Measurements from ENCODE around the gene RNF19B.
"Not testable (repeated sequence)": the region's sequence is repeated elsewhere in the genome, so short reads cannot be mapped to it uniquely, and the experiment has no call there.

The RNF19B gene

DNA sequence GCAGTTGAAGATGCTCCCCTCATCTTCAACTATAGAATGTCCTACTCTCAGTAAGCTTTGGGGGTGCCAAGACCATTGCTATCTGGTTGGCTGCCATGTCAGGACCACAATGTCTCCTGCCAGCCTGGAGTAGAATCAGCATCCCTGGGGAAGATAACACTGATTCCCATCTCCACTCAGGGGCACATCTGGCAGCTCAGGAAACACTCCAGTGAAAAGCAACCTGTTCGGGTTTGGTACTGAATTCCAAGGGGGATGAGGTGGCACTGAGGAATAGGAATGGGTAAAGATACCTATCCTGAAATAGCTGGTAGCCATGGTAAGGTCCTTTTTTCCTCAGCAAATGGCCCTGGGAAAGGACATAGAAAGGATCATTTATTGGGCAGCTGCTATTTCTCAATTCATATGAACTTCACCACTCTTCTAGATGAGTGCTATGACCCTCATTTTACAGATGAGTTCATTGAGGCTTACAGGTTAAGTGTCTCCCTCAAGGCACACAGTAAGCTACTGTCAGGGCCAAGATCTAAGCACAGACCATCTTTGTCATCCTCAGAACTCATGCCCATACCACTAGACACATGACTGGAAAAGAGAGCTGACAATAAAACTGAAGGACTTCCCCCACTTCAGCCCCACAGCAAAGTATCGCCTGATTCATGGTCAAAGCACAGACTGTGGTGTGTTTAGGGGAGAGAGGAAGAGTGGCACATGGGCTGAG lies 40.7 kb upstream of the RNF19B start:
- peaks cover 12% of the 10 kb centered on the region; the same call in 1 of the 2 replicates for H3K36me3 ChIP-seq (ENCODE audit: insufficient read depth, low read length)
- no peaks in the 10 kb centered on the region for H3K27me3 ChIP-seq (ENCODE audit: insufficient read depth, low read length)
- no peak overlapping the region for H2AFZ ChIP-seq (ENCODE audit: low read length, unreplicated experiment)
- H3K79me2 ChIP-seq (ENCODE audit: control insufficient read depth, insufficient read depth, low read length, unreplicated experiment), result no peaks in the 10 kb centered on the region
- peaks cover 22% of the 10 kb centered on the region for H3K4me1 ChIP-seq (ENCODE audit: control insufficient read depth, insufficient read depth, low read length, unreplicated experiment)
- H3K4me3 ChIP-seq (ENCODE audit: low read depth, low read length), result no peak overlapping the region
- H3K27ac ChIP-seq (ENCODE audit: low read depth, low read length), result peak overlapping the region; percentile 38; the same call in 1 of the 2 replicates

DNA sequence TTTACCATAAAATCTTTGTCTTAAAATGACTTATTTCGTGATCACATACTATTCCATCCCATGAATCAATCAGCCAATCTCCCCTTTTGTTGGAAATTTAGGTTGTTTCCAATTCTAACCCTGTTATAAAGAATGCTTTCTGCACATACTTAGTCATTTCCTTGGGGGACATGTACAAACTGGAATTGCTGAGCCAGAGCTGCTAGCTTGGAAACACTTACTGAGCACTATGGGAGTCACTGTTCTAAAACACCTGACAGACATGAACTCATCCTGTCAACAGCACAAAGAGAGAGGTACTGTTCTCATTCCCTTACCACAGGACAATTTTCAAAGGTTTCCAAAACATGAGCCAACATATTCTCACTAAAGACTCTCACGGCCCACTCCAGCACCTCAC lies 40.0 kb upstream of the RNF19B start:
- Histone ChIP-seq H3K4me3 (ENCODE audit: low read depth, low read length) (no peak overlapping the region), H2AFZ (ENCODE audit: low read length, unreplicated experiment) (no peak overlapping the region), H3K27ac (ENCODE audit: low read depth, low read length) (peak overlapping the region; percentile 38; the same call in 1 of the 2 replicates), H3K79me2 (ENCODE audit: control insufficient read depth, insufficient read depth, low read length, unreplicated experiment) (no peaks in the 10 kb centered on the region), H3K36me3 (ENCODE audit: insufficient read depth, low read length) (peaks cover 12% of the 10 kb centered on the region; the same call in 1 of the 2 replicates), H3K4me1 (ENCODE audit: control insufficient read depth, insufficient read depth, low read length, unreplicated experiment) (peaks cover 22% of the 10 kb centered on the region), H3K27me3 (ENCODE audit: insufficient read depth, low read length) (no peaks in the 10 kb centered on the region)

DNA sequence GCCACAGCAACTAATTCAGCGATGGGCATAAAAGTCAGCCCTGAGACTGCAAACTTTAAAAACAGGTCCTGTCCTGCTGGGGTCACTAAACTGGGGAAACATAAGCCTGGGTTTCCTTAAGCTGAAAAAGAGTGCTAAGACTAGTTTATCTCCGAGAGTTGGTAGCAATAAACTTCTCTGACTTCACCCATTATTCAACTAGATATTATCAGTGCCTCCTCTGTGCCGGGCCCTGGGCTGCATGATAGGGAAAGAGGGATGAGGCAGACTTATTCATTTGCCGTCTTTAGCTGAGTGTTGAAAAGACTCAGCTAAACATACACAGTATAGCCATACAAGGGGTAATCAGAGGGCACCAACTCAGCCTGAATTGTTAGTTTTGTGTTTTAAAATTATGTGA lies 39.0 kb upstream of the RNF19B start:
- Histone ChIP-seq H3K4me3 (ENCODE audit: low read depth, low read length) (no peak overlapping the region), H3K27ac (ENCODE audit: low read depth, low read length) (no peak overlapping the region), H3K4me1 (ENCODE audit: control insufficient read depth, insufficient read depth, low read length, unreplicated experiment) (peaks cover 28% of the 10 kb centered on the region), H3K36me3 (ENCODE audit: insufficient read depth, low read length) (peaks cover 12% of the 10 kb centered on the region; the same call in 1 of the 2 replicates), H2AFZ (ENCODE audit: low read length, unreplicated experiment) (no peak overlapping the region), H3K27me3 (ENCODE audit: insufficient read depth, low read length) (no peaks in the 10 kb centered on the region), H3K79me2 (ENCODE audit: control insufficient read depth, insufficient read depth, low read length, unreplicated experiment) (no peaks in the 10 kb centered on the region)

DNA sequence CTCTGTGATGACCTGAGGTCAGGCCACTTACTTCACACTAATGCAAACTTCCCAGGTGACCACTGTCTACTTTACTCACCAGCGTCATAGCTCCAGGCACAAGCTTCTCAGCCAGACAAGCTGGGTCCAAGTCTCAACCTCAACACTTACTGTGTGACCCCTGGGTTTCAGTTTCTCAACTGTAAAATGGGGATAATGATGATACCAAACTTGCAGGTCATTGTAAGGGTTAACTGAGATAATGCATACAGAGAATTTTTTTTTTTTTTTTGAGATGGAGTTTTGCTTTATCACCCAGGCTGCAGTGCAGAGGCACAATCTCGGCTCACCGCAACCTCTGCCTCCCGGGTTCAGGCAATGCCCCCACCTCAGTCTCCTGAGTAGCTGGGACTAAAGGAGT lies 37.4 kb upstream of the RNF19B start:
- Histone ChIP-seq H3K27me3 (ENCODE audit: insufficient read depth, low read length) (no peaks in the 10 kb centered on the region), H3K4me1 (ENCODE audit: control insufficient read depth, insufficient read depth, low read length, unreplicated experiment) (peaks cover 37% of the 10 kb centered on the region), H3K79me2 (ENCODE audit: control insufficient read depth, insufficient read depth, low read length, unreplicated experiment) (no peaks in the 10 kb centered on the region), H3K36me3 (ENCODE audit: insufficient read depth, low read length) (no peaks in the 10 kb centered on the region), H2AFZ (ENCODE audit: low read length, unreplicated experiment) (no peak overlapping the region), H3K4me3 (ENCODE audit: low read depth, low read length) (no peak overlapping the region), H3K27ac (ENCODE audit: low read depth, low read length) (no peak overlapping the region)

DNA sequence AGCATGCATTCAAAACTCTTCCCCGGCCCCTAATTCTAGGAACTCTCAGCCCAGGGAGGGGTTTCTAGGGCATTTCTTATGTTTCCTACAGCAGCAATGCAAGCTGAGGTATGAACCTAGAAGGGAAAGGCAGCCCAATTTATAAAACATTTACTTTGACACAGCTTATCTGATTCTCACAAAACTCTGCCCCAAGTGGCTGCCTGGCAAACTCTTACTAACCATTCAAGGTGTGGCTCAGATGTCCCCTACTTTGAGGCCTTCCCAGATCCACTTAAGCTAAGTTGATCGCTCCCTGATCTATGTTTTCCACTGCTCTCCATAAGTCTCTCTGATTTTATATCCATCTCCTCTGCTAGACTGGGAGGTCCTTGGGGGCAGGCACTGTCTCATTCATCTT lies 36.7 kb upstream of the RNF19B start:
- peaks cover 39% of the 10 kb centered on the region for H3K4me1 ChIP-seq (ENCODE audit: control insufficient read depth, insufficient read depth, low read length, unreplicated experiment)
- no peak overlapping the region for H3K4me3 ChIP-seq (ENCODE audit: low read depth, low read length)
- H2AFZ ChIP-seq (ENCODE audit: low read length, unreplicated experiment), result no peak overlapping the region
- H3K36me3 ChIP-seq (ENCODE audit: insufficient read depth, low read length), result no peaks in the 10 kb centered on the region
- no peaks in the 10 kb centered on the region for H3K79me2 ChIP-seq (ENCODE audit: control insufficient read depth, insufficient read depth, low read length, unreplicated experiment)
- no peaks in the 10 kb centered on the region for H3K27me3 ChIP-seq (ENCODE audit: insufficient read depth, low read length)
- H3K27ac ChIP-seq (ENCODE audit: low read depth, low read length), result no peak overlapping the region

DNA sequence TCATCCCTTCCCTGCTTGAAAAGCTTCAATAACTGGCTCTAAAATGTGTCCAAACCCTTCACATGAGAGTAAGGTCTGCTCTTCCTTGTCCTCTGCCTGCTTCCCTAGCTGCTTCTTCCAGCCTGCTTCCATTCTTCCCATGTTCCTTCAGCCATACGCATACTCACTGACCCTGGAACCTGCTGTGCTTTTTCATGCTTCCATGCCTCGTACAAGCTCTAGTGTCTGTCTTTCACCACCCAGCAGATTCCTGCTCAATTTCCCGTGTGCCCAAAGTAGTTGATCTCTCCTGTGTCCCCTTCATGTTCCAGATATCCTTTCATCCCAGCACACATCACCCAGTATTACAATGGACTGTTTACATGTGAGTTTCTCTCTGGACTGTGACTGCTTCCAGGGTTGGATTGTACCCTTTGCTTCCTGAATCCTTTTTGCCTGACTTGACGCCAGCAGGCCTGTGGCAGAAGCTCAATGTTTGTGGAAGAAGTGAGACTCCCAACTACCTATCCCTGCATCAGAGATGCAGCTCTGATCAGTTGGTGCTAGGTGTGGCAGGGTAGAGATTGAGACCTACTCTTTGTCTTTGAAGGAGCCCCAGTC lies 35.9 kb upstream of the RNF19B start:
- H2AFZ ChIP-seq (ENCODE audit: low read length, unreplicated experiment), result no peak overlapping the region
- H3K27ac ChIP-seq (ENCODE audit: low read depth, low read length), result no peak overlapping the region
- H3K4me1 ChIP-seq (ENCODE audit: control insufficient read depth, insufficient read depth, low read length, unreplicated experiment), result peaks cover 39% of the 10 kb centered on the region

DNA sequence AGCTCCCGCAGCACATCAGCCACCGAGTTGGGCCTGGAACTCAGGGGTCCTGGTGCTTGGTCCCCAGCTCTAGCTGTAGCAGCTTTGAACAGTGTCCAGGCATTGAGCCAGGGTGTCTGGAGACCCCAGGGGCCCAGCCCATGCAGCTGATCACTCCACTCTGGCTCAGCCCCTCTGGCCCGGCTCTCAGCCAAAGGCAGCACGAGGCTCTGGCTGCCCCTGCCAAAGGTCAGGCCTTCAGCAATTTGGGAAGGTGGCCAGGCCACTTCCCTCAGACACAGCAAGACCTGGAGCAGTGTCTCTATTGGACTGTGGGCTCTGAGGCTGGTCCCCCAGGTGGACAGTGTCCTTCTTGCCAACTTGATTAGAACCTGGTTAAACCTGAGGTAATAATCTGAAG lies 34.4 kb upstream of the RNF19B start:
- H3K36me3 ChIP-seq (ENCODE audit: insufficient read depth, low read length), result no peaks in the 10 kb centered on the region
- peak overlapping the region; percentile 88; the same call in 1 of the 2 replicates for H3K27ac ChIP-seq (ENCODE audit: low read depth, low read length)
- H3K4me1 ChIP-seq (ENCODE audit: control insufficient read depth, insufficient read depth, low read length, unreplicated experiment), result peaks cover 27% of the 10 kb centered on the region
- no peak overlapping the region for H2AFZ ChIP-seq (ENCODE audit: low read length, unreplicated experiment)
- H3K79me2 ChIP-seq (ENCODE audit: control insufficient read depth, insufficient read depth, low read length, unreplicated experiment), result no peaks in the 10 kb centered on the region
- H3K4me3 ChIP-seq (ENCODE audit: low read depth, low read length), result no peak overlapping the region
- H3K27me3 ChIP-seq (ENCODE audit: insufficient read depth, low read length), result no peaks in the 10 kb centered on the region

More for the DNA sequence above, 35.9 kb upstream of the RNF19B start:
- Histone ChIP-seq H3K27me3 (ENCODE audit: insufficient read depth, low read length) (no peaks in the 10 kb centered on the region), H3K79me2 (ENCODE audit: control insufficient read depth, insufficient read depth, low read length, unreplicated experiment) (no peaks in the 10 kb centered on the region), H3K36me3 (ENCODE audit: insufficient read depth, low read length) (no peaks in the 10 kb centered on the region), H3K4me3 (ENCODE audit: low read depth, low read length) (no peak overlapping the region)

DNA sequence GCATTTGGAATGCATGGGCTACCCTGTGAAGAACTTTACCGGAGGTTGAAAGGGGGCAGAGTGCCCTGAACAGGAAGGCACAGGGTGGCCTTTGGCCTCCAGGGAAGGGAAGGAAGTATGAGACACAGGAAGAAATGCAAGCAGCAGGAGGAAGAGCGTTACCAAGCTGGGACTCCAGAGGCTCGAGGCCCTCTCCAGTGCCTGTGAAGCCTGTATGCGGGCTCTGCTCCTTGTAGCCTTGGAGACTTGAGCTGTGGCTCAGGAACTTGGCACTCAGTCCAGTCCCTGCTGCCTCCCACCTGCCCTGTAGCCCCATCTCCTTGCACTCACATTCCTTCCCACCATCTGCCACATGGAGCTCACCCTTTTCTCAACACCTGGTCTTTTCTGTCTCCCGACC lies 33.5 kb upstream of the RNF19B start:
- Histone ChIP-seq H2AFZ (ENCODE audit: low read length, unreplicated experiment) (no peak overlapping the region), H3K4me3 (ENCODE audit: low read depth, low read length) (no peak overlapping the region), H3K27me3 (ENCODE audit: insufficient read depth, low read length) (no peaks in the 10 kb centered on the region), H3K27ac (ENCODE audit: low read depth, low read length) (peak overlapping the region; percentile 88), H3K79me2 (ENCODE audit: control insufficient read depth, insufficient read depth, low read length, unreplicated experiment) (no peaks in the 10 kb centered on the region), H3K36me3 (ENCODE audit: insufficient read depth, low read length) (no peaks in the 10 kb centered on the region), H3K4me1 (ENCODE audit: control insufficient read depth, insufficient read depth, low read length, unreplicated experiment) (peaks cover 29% of the 10 kb centered on the region)

DNA sequence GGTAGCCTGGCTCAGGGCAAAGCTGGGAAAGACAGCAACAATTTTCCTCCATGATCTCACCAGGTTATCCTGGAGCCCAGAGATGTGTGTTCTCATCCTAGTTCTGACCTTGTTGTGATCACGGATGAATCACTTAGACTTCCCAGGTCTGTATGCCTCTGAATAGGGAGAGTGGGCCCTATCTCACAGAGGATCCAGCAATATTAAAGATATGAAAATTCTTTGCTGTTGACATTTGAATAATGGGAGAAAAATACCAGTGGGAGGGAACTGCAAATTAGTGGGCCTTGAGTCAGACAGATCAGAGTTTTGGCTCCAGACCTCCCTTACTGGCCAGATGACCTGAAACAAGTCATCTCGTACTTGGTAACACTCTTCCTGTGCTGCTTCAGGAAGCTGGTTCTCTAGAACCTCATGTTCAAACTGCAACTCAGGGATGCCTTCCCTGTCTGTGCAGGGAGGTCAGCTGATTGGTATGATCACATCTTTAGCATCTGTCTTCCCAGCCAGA lies 32.8 kb upstream of the RNF19B start:
- no peak overlapping the region for H2AFZ ChIP-seq (ENCODE audit: low read length, unreplicated experiment)
- peaks cover 35% of the 10 kb centered on the region for H3K4me1 ChIP-seq (ENCODE audit: control insufficient read depth, insufficient read depth, low read length, unreplicated experiment)
- H3K79me2 ChIP-seq (ENCODE audit: control insufficient read depth, insufficient read depth, low read length, unreplicated experiment), result no peaks in the 10 kb centered on the region
- H3K27ac ChIP-seq (ENCODE audit: low read depth, low read length), result peak overlapping the region; percentile 88
- no peak overlapping the region for H3K4me3 ChIP-seq (ENCODE audit: low read depth, low read length)
- H3K36me3 ChIP-seq (ENCODE audit: insufficient read depth, low read length), result no peaks in the 10 kb centered on the region
- no peaks in the 10 kb centered on the region for H3K27me3 ChIP-seq (ENCODE audit: insufficient read depth, low read length)

DNA sequence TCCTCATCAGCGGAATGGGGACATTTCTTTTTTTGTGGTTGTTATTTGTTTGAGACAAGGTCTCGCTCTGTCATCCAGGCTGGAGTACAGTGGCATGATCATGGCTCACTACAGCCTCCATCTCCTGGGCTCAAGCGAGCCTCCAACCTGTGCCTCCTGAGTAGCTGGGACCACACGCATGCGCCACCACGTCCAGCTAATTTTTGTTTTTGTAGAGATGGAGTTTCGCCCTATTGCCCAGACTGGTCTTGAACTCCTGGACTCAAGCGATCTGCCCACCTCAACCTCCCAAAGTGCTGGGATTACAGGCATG lies 28.7 kb upstream of the RNF19B start:
- Histone ChIP-seq H3K27ac (ENCODE audit: low read depth, low read length) (peak overlapping the region; percentile 88; the same call in 1 of the 2 replicates), H3K4me1 (ENCODE audit: control insufficient read depth, insufficient read depth, low read length, unreplicated experiment) (peaks cover 54% of the 10 kb centered on the region)
- not testable (repeated sequence) for H2AFZ ChIP-seq (ENCODE audit: low read length, unreplicated experiment); H3K79me2 ChIP-seq (ENCODE audit: control insufficient read depth, insufficient read depth, low read length, unreplicated experiment); H3K27me3 ChIP-seq (ENCODE audit: insufficient read depth, low read length); H3K4me3 ChIP-seq (ENCODE audit: low read depth, low read length); H3K36me3 ChIP-seq (ENCODE audit: insufficient read depth, low read length)

All from ACC112 (cell line).